Skin of body (tissue), 2 donors: ENCODE data around the gene HOXD8. TPM values are rescaled to one million over a fixed set of nuclear protein-coding genes. Genes with fewer than 3 reads are reported as not detected.

Experiments
- DNase-seq: peaks from one replicate; lab custom pipeline; 2025; lab: John Stamatoyannopoulos, UW
- total RNA-seq: library from RNA; depleted of rRNA; stranded (reverse); fragments of >200 nt; gene quantifications from one replicate; pipeline ENCODE4 v1.2.3, GENCODE V29; 2014

The HOXD8 gene
- total RNA-seq, 1 donor from 2014 or later = 17.0 TPM

GRCh38 chr2:176145085-176145969, 15.8 kb downstream of the HOXD8 start:
- DNase-seq = no peak

- peak; percentile 15 for DNase-seq
Measured at GRCh38 chr2:176146101-176146500, 16.6 kb downstream of the HOXD8 start.

GRCh38 chr2:176146645-176147044, 17.1 kb downstream of the HOXD8 start:
- no peak for DNase-seq

- DNase-seq = no peak
Measured at GRCh38 chr2:176147210-176147799, 17.8 kb downstream of the HOXD8 start.

- no peak for DNase-seq
Measured at GRCh38 chr2:176147800-176148496, 18.4 kb downstream of the HOXD8 start.

GRCh38 chr2:176148751-176149421, 19.4 kb downstream of the HOXD8 start:
- no peak for DNase-seq

- no peak for DNase-seq
Measured at GRCh38 chr2:176149481-176149938, 20.0 kb downstream of the HOXD8 start.

GRCh38 chr2:176149939-176150583, 20.6 kb downstream of the HOXD8 start:
- DNase-seq = no peak

- no peak for DNase-seq
Measured at GRCh38 chr2:176150584-176151441, 21.3 kb downstream of the HOXD8 start.

- no peak for DNase-seq
Measured at GRCh38 chr2:176151442-176152287, 22.2 kb downstream of the HOXD8 start, which contains the start of gene HOXD4. TSS of gene HOXD4 (plus strand) at chr2:176151550. CDS start at chr2:176151634, 84 bp downstream.

GRCh38 chr2:176152350-176153181, 23.1 kb downstream of the HOXD8 start:
- no peak for DNase-seq

GRCh38 chr2:176154576-176155252, 25.2 kb downstream of the HOXD8 start:
- no peak for DNase-seq

GRCh38 chr2:176155356-176156044, 26.0 kb downstream of the HOXD8 start:
- no peak for DNase-seq

GRCh38 chr2:176156301-176156806, 26.8 kb downstream of the HOXD8 start:
- no peak for DNase-seq

GRCh38 chr2:176156807-176157498, 27.4 kb downstream of the HOXD8 start, which contains the start of gene HOXD3:
TSS of gene HOXD3 (plus strand) at chr2:176157307. CDS start at chr2:176169115, 11,808 bp downstream.
- peak; percentile 68 for DNase-seq
